Muscle layer of duodenum (tissue), 2 donors: Measurements from ENCODE around the gene DISC1.
"Not testable (repeated sequence)": the region's sequence is repeated elsewhere in the genome, so short reads cannot be mapped to it uniquely, and the experiment has no call there.

Source experiments
- H3K27ac ChIP-seq: one replicate; pipeline ENCODE4 v1.7.0; 2013; ENCODE audit warnings: mild to moderate bottlenecking, low read length
- H3K27me3 ChIP-seq: one replicate; pipeline ENCODE4 v1.7.0; 2013; ENCODE audit warnings: low read depth, mild to moderate bottlenecking, control low read depth, low read length
- H3K36me3 ChIP-seq, 2 donors: one replicate each; pipeline ENCODE4 v1.7.0; 2013; ENCODE audit warnings: low read length in 2 of 2, control low read depth in 1 of 2, mild to moderate bottlenecking in 1 of 2; ENCODE audit not compliant: insufficient read depth in 2 of 2, control insufficient read depth in 1 of 2
- H3K4me1 ChIP-seq, 2 donors: one replicate each; pipeline ENCODE4 v1.7.0; 2013; ENCODE audit warnings: low read length in 2 of 2, mild to moderate bottlenecking in 2 of 2, control low read depth in 1 of 2, moderate library complexity in 1 of 2; ENCODE audit not compliant: insufficient read depth in 2 of 2, control insufficient read depth in 1 of 2
- H3K4me3 ChIP-seq, 2 donors: one replicate each; pipeline ENCODE4 v1.7.0; 2013; ENCODE audit warnings: low read length in 2 of 2, low read depth in 1 of 2, mild to moderate bottlenecking in 1 of 2
- H3K9me3 ChIP-seq, 2 donors: one replicate each; pipeline ENCODE4 v1.7.0; 2013; ENCODE audit warnings: low read length in 2 of 2, control low read depth in 1 of 2, mild to moderate bottlenecking in 1 of 2; ENCODE audit not compliant: control insufficient read depth in 1 of 2
- donor health status: healthy.

Gene DISC1

GRCh38 chr1:231949277-231950091 is 322.9 kb downstream of the DISC1 start:
- Histone ChIP-seq H3K9me3 (no peaks in the 10 kb centered on the region), H3K27ac (peak overlapping the region; percentile 42), H3K4me3 (no peak overlapping the region), H3K4me1 (peaks cover 0 to 3% of the 10 kb centered on the region in 2 donors), H3K27me3 (no peaks in the 10 kb centered on the region), H3K36me3 (no peaks in the 10 kb centered on the region)

- Histone ChIP-seq H3K27me3 (no peaks in the 10 kb centered on the region), H3K36me3 (no peaks in the 10 kb centered on the region), H3K4me1 (peaks cover 0 to 3% of the 10 kb centered on the region in 2 donors), H3K4me3 (no peak overlapping the region), H3K9me3 (no peaks in the 10 kb centered on the region), H3K27ac (no peak overlapping the region)
These were observed 323.9 kb downstream of the DISC1 start for GRCh38 chr1:231950331-231951128.

GRCh38 chr1:231951374-231951773 is 324.8 kb downstream of the DISC1 start:
- H3K4me3 ChIP-seq, result no peak overlapping the region
- no peaks in the 10 kb centered on the region for H3K9me3 ChIP-seq
- H3K36me3 ChIP-seq, result no peaks in the 10 kb centered on the region
- H3K27ac ChIP-seq, result no peak overlapping the region
- H3K27me3 ChIP-seq, result no peaks in the 10 kb centered on the region
- peaks cover 0 to 3% of the 10 kb centered on the region in 2 donors for H3K4me1 ChIP-seq

DNA sequence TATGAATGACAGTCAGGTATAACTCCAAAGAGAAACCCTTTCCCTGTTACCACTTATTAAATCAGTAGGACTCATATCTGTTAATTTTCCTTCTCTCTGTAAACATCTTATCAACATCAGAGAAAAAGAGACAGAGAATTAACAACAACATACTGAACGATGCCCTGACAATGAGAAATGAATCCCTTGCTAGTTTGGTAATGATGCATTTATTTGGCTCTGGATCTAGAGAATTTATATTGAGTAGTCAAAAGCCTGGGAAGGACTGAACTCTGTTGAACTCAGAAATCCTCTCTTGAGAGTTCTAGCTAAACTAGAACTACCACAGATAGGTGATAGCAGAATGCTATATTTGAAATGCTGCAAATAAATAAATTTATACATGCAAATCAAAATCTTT is 325.6 kb downstream of the DISC1 start:
- H3K9me3 ChIP-seq, result no peaks in the 10 kb centered on the region
- H3K4me3 ChIP-seq, result no peak overlapping the region
- no peaks in the 10 kb centered on the region for H3K36me3 ChIP-seq
- H3K27me3 ChIP-seq, result no peaks in the 10 kb centered on the region
- peaks cover 0 to 3% of the 10 kb centered on the region in 2 donors for H3K4me1 ChIP-seq
- H3K27ac ChIP-seq, result no peak overlapping the region

DNA sequence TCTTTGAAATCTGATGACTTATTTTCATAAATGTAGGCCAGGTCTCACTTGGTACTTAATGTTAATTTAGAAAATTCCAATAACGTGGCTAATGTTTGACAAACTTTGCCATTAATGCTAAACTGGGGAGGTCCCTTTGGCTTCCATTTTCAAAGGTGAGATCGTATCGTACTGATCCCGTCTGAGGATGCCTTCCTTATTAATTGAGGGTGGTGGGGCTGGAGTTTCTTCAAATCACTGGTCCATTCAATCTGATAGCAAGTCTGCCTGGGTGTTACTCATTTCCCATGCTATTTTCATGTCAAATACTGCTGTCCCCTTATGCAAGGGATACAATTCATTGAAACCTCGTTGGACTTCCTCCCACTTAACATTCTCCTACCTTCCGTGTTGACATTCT is 327.1 kb downstream of the DISC1 start:
- Histone ChIP-seq H3K36me3 (no peaks in the 10 kb centered on the region), H3K27me3 (no peaks in the 10 kb centered on the region), H3K4me1 (peaks cover 0 to 3% of the 10 kb centered on the region in 2 donors), H3K27ac (no peak overlapping the region), H3K9me3 (no peaks in the 10 kb centered on the region), H3K4me3 (no peak overlapping the region)

GRCh38 chr1:231954751-231955150 is 328.2 kb downstream of the DISC1 start:
- Histone ChIP-seq H3K36me3 (no peaks in the 10 kb centered on the region), H3K9me3 (no peaks in the 10 kb centered on the region), H3K27ac (no peak overlapping the region), H3K27me3 (no peaks in the 10 kb centered on the region), H3K4me3 (no peak overlapping the region), H3K4me1 (peaks cover 0 to 3% of the 10 kb centered on the region in 2 donors)

GRCh38 chr1:231957359-231957758 is 330.8 kb downstream of the DISC1 start:
- Histone ChIP-seq H3K4me3 (no peak overlapping the region), H3K4me1 (no peaks in the 10 kb centered on the region), H3K9me3 (no peaks in the 10 kb centered on the region), H3K36me3 (no peaks in the 10 kb centered on the region), H3K27me3 (no peaks in the 10 kb centered on the region), H3K27ac (no peak overlapping the region)

DNA sequence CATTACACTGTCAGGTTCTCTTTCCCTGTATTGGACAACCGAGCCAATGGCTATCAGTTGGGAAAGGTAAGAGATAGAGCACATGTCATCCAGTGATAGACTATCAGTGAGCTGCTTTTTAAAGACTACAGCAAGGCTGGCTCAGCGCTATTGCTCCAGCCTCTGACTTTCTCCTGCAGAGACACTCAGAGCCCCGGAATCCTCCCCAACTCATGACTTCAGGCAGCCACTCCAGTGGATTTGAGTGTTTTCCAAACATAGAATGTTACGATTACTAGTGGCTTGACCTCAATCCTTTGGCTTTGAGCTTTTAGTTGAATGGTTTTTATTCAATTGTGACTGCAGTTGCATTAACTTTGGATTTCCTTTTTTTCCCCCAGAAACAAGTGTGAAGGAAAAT is 331.9 kb downstream of the DISC1 start:
- Histone ChIP-seq H3K9me3 (no peaks in the 10 kb centered on the region), H3K27me3 (no peaks in the 10 kb centered on the region), H3K27ac (no peak overlapping the region), H3K4me1 (no peaks in the 10 kb centered on the region), H3K4me3 (no peak overlapping the region), H3K36me3 (no peaks in the 10 kb centered on the region)

DNA sequence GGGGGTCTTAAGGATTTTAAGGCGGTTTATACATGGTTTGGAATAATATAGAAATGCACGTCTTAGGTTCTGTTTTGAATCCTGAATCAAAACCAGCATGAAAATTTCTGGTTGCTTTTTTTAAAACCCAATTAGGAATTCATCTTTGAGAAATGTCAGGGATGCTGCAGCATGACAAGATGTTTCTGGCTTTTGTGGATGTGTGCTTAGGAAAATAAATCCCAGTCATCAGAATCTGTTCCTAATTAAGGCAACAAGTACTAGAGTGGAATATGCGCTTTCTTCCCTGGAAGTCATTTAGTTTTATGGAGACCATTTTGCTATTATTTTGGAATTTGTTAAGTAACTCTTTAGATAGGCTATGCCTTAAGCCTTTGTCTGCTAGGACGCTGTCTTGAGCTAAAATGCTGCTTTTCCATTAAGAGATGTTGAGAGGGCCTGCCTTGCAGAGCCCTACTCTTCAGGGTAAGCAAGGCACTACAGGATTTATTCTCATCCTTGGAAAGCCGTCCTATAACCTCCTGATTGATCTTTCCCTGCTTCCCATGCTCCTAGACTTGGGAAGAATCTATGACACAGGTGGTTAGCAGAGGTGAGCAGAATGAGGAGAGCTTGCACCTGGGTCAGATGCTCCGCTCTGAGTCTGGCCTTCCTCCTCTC is 332.8 kb downstream of the DISC1 start:
- H3K27ac ChIP-seq, result no peak overlapping the region
- H3K36me3 ChIP-seq, result no peaks in the 10 kb centered on the region
- no peaks in the 10 kb centered on the region for H3K27me3 ChIP-seq
- no peaks in the 10 kb centered on the region for H3K4me1 ChIP-seq
- H3K9me3 ChIP-seq, result no peaks in the 10 kb centered on the region
- H3K4me3 ChIP-seq, result no peak overlapping the region

DNA sequence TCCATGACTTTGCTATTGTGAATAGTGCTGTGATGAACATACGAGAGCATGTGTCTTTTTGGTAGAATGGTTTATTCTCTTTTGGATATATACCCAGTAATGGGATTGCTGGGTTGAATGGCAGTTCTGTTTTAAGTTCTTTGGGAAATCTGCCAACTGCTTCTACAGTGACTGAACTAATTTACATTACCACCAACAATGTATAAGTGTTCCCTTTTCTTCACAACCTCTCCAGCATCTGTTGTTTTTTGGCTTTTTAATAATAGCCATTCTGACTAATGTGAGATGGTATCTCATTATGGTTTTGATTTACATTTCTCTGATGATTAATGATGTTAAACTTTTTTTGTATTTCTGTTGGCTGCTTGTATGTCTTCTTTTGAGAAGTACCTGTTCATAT is 335.2 kb downstream of the DISC1 start:
- H3K27ac ChIP-seq, H3K4me3 ChIP-seq: not testable (repeated sequence)

GRCh38 chr1:231962636-231963035 is 336.0 kb downstream of the DISC1 start:
- H3K27ac ChIP-seq, result no peak overlapping the region
- H3K9me3 ChIP-seq, result no peaks in the 10 kb centered on the region
- H3K36me3 ChIP-seq, result no peaks in the 10 kb centered on the region
- no peaks in the 10 kb centered on the region for H3K4me1 ChIP-seq
- no peaks in the 10 kb centered on the region for H3K27me3 ChIP-seq
- no peak overlapping the region for H3K4me3 ChIP-seq

More for the DNA sequence above, 335.2 kb downstream of the DISC1 start:
- not testable (repeated sequence) for H3K9me3 ChIP-seq, H3K27me3 ChIP-seq, H3K36me3 ChIP-seq, H3K4me1 ChIP-seq
